ENCODE results near the gene AZIN2. TPM values are rescaled to one million over a fixed set of nuclear protein-coding genes. Genes with fewer than 3 reads are reported as not detected.

Gene AZIN2
- total RNA-seq, 4 donors from 2014 or later = 11.6 to 93.3 (median 42.0) TPM

DNA sequence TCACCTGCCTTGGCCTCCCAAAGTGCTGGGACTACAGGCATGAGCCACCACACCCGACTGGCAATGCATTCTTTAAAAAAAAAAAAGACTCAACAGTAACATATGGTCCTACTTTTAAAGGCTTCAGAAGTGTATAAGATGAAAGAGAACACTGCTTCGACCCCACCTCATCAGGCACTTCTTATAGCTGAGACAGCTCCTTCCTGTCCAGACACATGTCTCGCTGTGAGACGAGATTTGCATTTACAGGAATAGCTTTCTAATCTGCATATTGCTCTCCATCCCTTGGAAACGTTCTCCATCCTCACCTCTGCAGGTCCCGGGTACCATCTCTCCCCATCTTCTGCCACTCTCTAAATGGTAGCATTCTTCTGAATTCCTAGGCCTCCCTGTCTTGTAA, 6.7 kb downstream of the AZIN2 start:
- 71 to 72% methylated on average over 5 to 6 of the region's 6 CpGs for WGBS, 2 donors (ENCODE audit: low coverage in 1 of 2)
- intact Hi-C loops (cut with DNase I; ENCODE audit: low total_unique reads) = loop anchor here (2.0 kb wide), 1 partner anchor 153 kb away; no protein-coding TSS in a partner anchor
- no peak for DNase-seq
- TF ChIP-seq POLR2AphosphoS5 (IDR thresholded peaks at IDR 0.05) (no peak), EP300 (IDR thresholded peaks at IDR 0.05; ENCODE audit: low read depth) (no peak), POLR2A (IDR thresholded peaks at IDR 0.05) (no peak)
- TF ChIP-seq, protein P1, sequence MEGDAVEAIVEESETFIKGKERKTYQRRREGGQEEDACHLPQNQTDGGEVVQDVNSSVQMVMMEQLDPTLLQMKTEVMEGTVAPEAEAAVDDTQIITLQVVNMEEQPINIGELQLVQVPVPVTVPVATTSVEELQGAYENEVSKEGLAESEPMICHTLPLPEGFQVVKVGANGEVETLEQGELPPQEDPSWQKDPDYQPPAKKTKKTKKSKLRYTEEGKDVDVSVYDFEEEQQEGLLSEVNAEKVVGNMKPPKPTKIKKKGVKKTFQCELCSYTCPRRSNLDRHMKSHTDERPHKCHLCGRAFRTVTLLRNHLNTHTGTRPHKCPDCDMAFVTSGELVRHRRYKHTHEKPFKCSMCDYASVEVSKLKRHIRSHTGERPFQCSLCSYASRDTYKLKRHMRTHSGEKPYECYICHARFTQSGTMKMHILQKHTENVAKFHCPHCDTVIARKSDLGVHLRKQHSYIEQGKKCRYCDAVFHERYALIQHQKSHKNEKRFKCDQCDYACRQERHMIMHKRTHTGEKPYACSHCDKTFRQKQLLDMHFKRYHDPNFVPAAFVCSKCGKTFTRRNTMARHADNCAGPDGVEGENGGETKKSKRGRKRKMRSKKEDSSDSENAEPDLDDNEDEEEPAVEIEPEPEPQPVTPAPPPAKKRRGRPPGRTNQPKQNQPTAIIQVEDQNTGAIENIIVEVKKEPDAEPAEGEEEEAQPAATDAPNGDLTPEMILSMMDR (IDR thresholded peaks at IDR 0.05) = no peak
- H3K27me3 ChIP-seq = no peaks in the 10 kb centered on the region
- in situ Hi-C loops (cut with MboI; ENCODE audit: low pct_ligation_motif_present in 1 of 4, low pct_unique_long_range_greater_than_20kb in 1 of 4, low sequenced_read_pairs in 3 of 4) = no loop called here
- H3K27ac ChIP-seq = no peak overlapping the region
- no peaks in the 10 kb centered on the region for H3K36me3 ChIP-seq
- H3K9me3 ChIP-seq = no peaks in the 10 kb centered on the region
- no peak overlapping the region for H3K4me3 ChIP-seq
- H3K4me1 ChIP-seq = peaks cover 0 to 7% (median 0%) of the 10 kb centered on the region in 4 donors

DNA sequence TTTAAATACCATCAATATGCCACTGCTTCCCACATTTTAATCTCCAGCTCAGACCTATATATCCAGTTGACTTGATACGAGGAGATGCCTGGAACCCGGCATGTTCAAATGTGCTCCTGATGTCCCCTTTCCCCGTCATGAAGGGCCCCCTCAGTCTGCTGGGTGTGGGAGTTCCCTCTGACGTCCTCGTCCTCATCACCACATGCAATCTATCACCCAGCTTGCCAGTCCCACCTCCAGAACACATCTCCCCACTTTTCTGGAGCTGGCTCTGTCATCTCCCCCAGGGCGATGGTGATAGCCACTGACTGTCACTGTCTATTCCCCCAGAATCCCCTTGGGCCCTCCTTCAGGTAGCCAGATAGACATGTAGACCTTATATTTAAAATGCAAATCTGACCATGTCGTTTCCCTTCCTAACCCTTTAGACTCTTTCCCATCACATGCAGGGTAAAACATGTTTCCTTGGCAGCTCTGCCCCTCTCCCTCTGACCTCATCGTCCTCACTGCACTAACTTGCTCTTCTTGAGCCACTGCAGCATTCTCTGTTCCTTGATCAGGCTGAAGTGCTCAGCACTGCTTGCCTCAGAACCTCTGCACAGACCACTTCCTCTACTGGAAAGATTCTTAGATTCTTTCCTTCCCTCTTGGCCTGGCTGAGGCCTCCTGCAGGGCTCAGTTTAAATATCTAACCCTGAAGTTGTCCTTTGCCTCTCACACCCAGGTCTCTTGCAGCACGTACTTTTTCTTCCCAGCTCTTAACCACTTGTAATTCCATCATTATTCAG, 7.4 kb downstream of the AZIN2 start:
- in situ Hi-C loops (cut with MboI; ENCODE audit: low pct_ligation_motif_present in 1 of 4, low pct_unique_long_range_greater_than_20kb in 1 of 4, low sequenced_read_pairs in 3 of 4) = no loop called here
- 70 to 73% methylated on average over 6 to 9 of the region's 9 CpGs for WGBS, 2 donors (ENCODE audit: low coverage in 1 of 2)

DNA sequence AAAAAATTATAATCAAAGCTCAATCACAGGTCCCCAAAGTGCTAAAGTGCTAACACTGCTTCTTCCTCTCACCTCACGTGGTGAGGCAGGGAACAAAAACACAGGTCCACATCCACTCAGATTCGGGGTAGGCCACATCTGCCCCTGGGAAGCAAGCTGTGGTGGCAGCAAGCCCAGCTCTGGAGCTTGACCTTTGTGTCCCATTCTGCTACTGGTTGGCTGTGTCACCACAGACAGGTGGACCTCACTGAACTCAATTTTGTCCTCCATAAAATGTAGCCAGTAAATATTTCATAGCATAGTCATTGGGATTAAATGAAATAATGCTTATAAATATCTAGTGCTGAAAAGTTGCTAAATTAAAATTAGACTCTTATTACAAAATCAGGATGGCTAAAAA, 8.5 kb downstream of the AZIN2 start:
- WGBS, 2 donors (ENCODE audit: low coverage in 1 of 2) = 56 to 72% methylated on average over 2 of the region's 2 CpGs
- no peak for TF ChIP-seq POLR2AphosphoS5 (IDR thresholded peaks at IDR 0.05)
- no peak for TF ChIP-seq EP300 (IDR thresholded peaks at IDR 0.05; ENCODE audit: low read depth)
- TF ChIP-seq, protein P1 (IDR thresholded peaks at IDR 0.05) = no peak
- TF ChIP-seq POLR2A (IDR thresholded peaks at IDR 0.05) = no peak
- in situ Hi-C loops (cut with MboI; ENCODE audit: low pct_ligation_motif_present in 1 of 4, low pct_unique_long_range_greater_than_20kb in 1 of 4, low sequenced_read_pairs in 3 of 4) (no loop called here), intact Hi-C loops (cut with DNase I; ENCODE audit: low total_unique reads) (no loop called here)
- Histone ChIP-seq H3K27ac (no peak overlapping the region), H3K9me3 (no peaks in the 10 kb centered on the region), H3K4me1 (peaks cover 0 to 4% (median 0%) of the 10 kb centered on the region in 4 donors), H3K36me3 (no peaks in the 10 kb centered on the region), H3K27me3 (no peaks in the 10 kb centered on the region), H3K4me3 (no peak overlapping the region)
- DNase-seq = no peak

More for the DNA sequence above, 7.4 kb downstream of the AZIN2 start:
- TF ChIP-seq, protein P1 (IDR thresholded peaks at IDR 0.05) = no peak
- no peak for TF ChIP-seq POLR2A (IDR thresholded peaks at IDR 0.05)
- TF ChIP-seq POLR2AphosphoS5 (IDR thresholded peaks at IDR 0.05) = no peak
- TF ChIP-seq EP300 (IDR thresholded peaks at IDR 0.05; ENCODE audit: low read depth) = no peak
- Histone ChIP-seq H3K36me3 (no peaks in the 10 kb centered on the region), H3K4me1 (peaks cover 0 to 4% (median 0%) of the 10 kb centered on the region in 4 donors), H3K27ac (no peak overlapping the region), H3K4me3 (no peak overlapping the region), H3K27me3 (no peaks in the 10 kb centered on the region), H3K9me3 (no peaks in the 10 kb centered on the region)
- no peak for DNase-seq
- intact Hi-C loops (cut with DNase I; ENCODE audit: low total_unique reads) = no loop called here

DNA sequence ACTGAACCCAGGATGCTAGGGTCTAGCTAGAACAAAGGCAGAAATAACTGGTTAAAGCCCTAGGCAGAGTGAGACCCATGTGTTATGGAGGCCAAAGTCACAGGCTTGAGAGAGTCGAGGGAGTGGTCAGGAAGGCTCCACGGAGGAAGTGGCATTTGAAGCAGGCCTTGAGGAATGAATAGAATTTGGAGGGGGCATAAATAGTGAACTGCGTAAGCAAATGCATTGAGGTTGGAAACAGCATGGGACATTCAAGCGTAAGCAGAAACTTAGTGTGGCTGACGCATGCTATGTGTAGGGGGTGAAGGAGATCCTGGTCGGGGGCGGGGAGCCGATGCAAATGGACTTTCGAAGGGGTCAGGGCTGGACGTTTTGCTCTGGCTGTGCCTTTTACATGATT, 11.5 kb downstream of the AZIN2 start:
- WGBS, 2 donors (ENCODE audit: low coverage in 1 of 2) = 89% methylated on average over 5 to 10 of the region's 10 CpGs
- Histone ChIP-seq H3K36me3 (no peaks in the 10 kb centered on the region), H3K27ac (no peak overlapping the region), H3K4me3 (no peak overlapping the region), H3K4me1 (peaks cover 0 to 9% (median 0%) of the 10 kb centered on the region in 4 donors), H3K27me3 (no peaks in the 10 kb centered on the region), H3K9me3 (no peaks in the 10 kb centered on the region)
- in situ Hi-C loops (cut with MboI; ENCODE audit: low pct_ligation_motif_present in 1 of 4, low pct_unique_long_range_greater_than_20kb in 1 of 4, low sequenced_read_pairs in 3 of 4) (no loop called here), intact Hi-C loops (cut with DNase I; ENCODE audit: low total_unique reads) (no loop called here)
- TF ChIP-seq POLR2A (IDR thresholded peaks at IDR 0.05) = no peak
- no peak for TF ChIP-seq EP300 (IDR thresholded peaks at IDR 0.05; ENCODE audit: low read depth)
- TF ChIP-seq, protein P1 (IDR thresholded peaks at IDR 0.05) = no peak
- TF ChIP-seq POLR2AphosphoS5 (IDR thresholded peaks at IDR 0.05) = no peak
- no peak for DNase-seq
